ENCODE measurements around the gene SH3PXD2A. TPM values are rescaled to one million over a fixed set of nuclear protein-coding genes. Genes with fewer than 3 reads are reported as not detected.
A peak's percentile ranks its signal among the peaks of the same experiment; 100 is the strongest.

Gene SH3PXD2A
- total and polyA plus RNA-seq, 2 of the 4 experiments (the other 2 are of a cell fraction): 6.3 to 23.0 TPM

GRCh38 chr10:103824281-103824680, 31.1 kb downstream of the SH3PXD2A start:
- peaks cover 1% of the 10 kb centered on the region; the same call in 1 of the 2 replicates for H3K27me3 ChIP-seq (ENCODE audit: control insufficient read depth, insufficient read depth, low read length)
- H3K9me1 ChIP-seq (ENCODE audit: insufficient read depth, low read length): 0 out of 2 replicates have a peak, but pooled peaks cover 2% of the 10 kb centered on the region
- peak overlapping the region; percentile 18 for H2AFZ ChIP-seq (replicated peaks; ENCODE audit: low read length, poor library complexity)
- H2BK5ac ChIP-seq (ENCODE audit: low read depth, low read length, poor library complexity, severe bottlenecking): no peak overlapping the region
- H3K56ac ChIP-seq (ENCODE audit: extremely low read depth, insufficient read depth, low read length): no peak overlapping the region
- H3K4me1 ChIP-seq (ENCODE audit: control insufficient read depth, insufficient read depth, low read length): peaks cover 28% of the 10 kb centered on the region
- peak overlapping the region; percentile 41; the same call in 1 of the 2 replicates for H4K91ac ChIP-seq (ENCODE audit: insufficient read depth, low read depth, low read length)
- 93% methylated on average over 3 of the region's 6 CpGs; no CpG with 5 or more reads in 1 of the 2 experiments for WGBS, 2 experiments (ENCODE audit: extremely low coverage in 2 of 2, insufficient read length in 1 of 2)
- DNase-seq (no peak), ATAC-seq (ENCODE audit: low read depth) (peak; percentile 38)
- H3K9ac ChIP-seq (ENCODE audit: low read depth, low read length): no peak overlapping the region
- H3K14ac ChIP-seq (replicated peaks; ENCODE audit: low read depth, low read length): peak overlapping the region; percentile 52; the same call in 1 of the 2 replicates
- no peak overlapping the region; the same call in 2 of the 3 replicates for H2BK15ac ChIP-seq (ENCODE audit: low read depth, low read length)
- in situ Hi-C loops (cut with MboI; ENCODE audit: low sequenced_read_pairs): no loop called here
- peak overlapping the region; percentile 59 for H2AK5ac ChIP-seq (ENCODE audit: low read depth, low read length)
- H4K20me1 ChIP-seq (ENCODE audit: insufficient read depth, low read length): peaks cover 9% of the 10 kb centered on the region
- peak overlapping the region in 1 of 2 experiments; percentile 65; a peak in 2 of 4 replicates for H4K8ac ChIP-seq (ENCODE audit: low read depth in 2 of 2, low read length in 2 of 2)
- peak overlapping the region; percentile 27; the same call in 1 of the 2 replicates for H3K18ac ChIP-seq (ENCODE audit: low read depth, low read length)
- TF ChIP-seq ELK1 (IDR thresholded peaks at IDR 0.05; ENCODE audit: borderline replicate concordance, low read depth, low read length): no peak
- peak overlapping the region; percentile 56 for H4K5ac ChIP-seq (ENCODE audit: low read depth, low read length)
- no peaks in the 10 kb centered on the region for H3K36me3 ChIP-seq (ENCODE audit: control insufficient read depth, insufficient read depth, low read length)
- H2BK120ac ChIP-seq (ENCODE audit: low read depth, low read length): peak overlapping the region; percentile 74
- dilution Hi-C loops (cut with HindIII; ENCODE audit: low sequenced_read_pairs, unreplicated experiment): no loop called here
- H2AK9ac ChIP-seq (replicated peaks; ENCODE audit: low read depth, low read length, poor library complexity): no peak overlapping the region
- peak overlapping the region; percentile 64; the same call in 1 of the 2 replicates for H2BK20ac ChIP-seq (ENCODE audit: low read depth, low read length)
- H3K27ac ChIP-seq (ENCODE audit: insufficient read depth, low read length): no peak overlapping the region
- H3K9me3 ChIP-seq (ENCODE audit: control insufficient read depth, insufficient read depth, low read length): no peaks in the 10 kb centered on the region
- H3K79me1 ChIP-seq (ENCODE audit: low read depth in 1 of 2, low read length in 2 of 2): peaks cover 7 to 21% of the 10 kb centered on the region in 2 experiments; a peak in 3 of 4 replicates
- H3K4ac ChIP-seq (ENCODE audit: low read depth, low read length): peak overlapping the region; percentile 70
- 0 out of 2 replicates have a peak overlapping the region, but pooled peaks have one; percentile 42 for H3K23ac ChIP-seq (ENCODE audit: low read depth, low read length)
- no peak overlapping the region for H3K4me3 ChIP-seq (ENCODE audit: insufficient read depth, low read depth, low read length)
- no TSS peak for BruUV-seq (replicated peaks)
- POLR2A ChIA-PET (ENCODE audit: unreplicated experiment): no interaction called here
- intact Hi-C loops (cut with micrococcal nuclease): no loop called here
- H3K4me2 ChIP-seq (ENCODE audit: low read depth, low read length): no peak overlapping the region
- CTCF ChIA-PET: no interaction called here
